Measurements from ENCODE around the gene C13orf46.

- TF ChIP-seq CTCF (conservative IDR thresholded peaks at IDR 0.05; ENCODE audit: low read length) (no peak), EZH2phosphoT487 (IDR thresholded peaks at IDR 0.05; ENCODE audit: borderline replicate concordance, low read depth, low read length) (no peak)
These were observed 42.1 kb upstream of the C13orf46 start for GRCh38 chr13:114015969-114016295.

All from OCI-LY7 (cell line).